Heart left ventricle (tissue), 16 donors: ENCODE results near the gene EXOC3L4. TPM values are rescaled to one million over a fixed set of nuclear protein-coding genes. Genes with fewer than 3 reads are reported as not detected.

Experiments
- ATAC-seq, 4 donors: fragments of 200-7000 bp; cut with Tn5 transposase; one replicate each; pipeline ENCODE4 v1.9.1; 2020 to 2022; ENCODE audit warnings: moderate library complexity in 4 of 4, mild to moderate bottlenecking in 3 of 4, moderate number of reproducible peaks in 1 of 4
- DNase-seq, 5 donors: peaks; one replicate each; pipeline ENCODE4 v3.0.0-alpha.2; 2020
- H3K27ac ChIP-seq, 12 donors: fragments of 200-600 bp; sonication (generic) in 4 of 12; one replicate each; pipeline versions ENCODE4 v1.5.0 to v1.8.0; 2016 to 2022; ENCODE audit warnings: mild to moderate bottlenecking in 2 of 12
- H3K27me3 ChIP-seq, 9 donors: fragments of 200-600 bp; sonication (generic) in 2 of 9; one replicate each; pipeline versions ENCODE4 v1.5.1 to v1.8.0; 2016 to 2022; ENCODE audit warnings: mild to moderate bottlenecking in 3 of 9
- H3K36me3 ChIP-seq, 9 donors: fragments of 200-600 bp; sonication (generic) in 2 of 9; one replicate each; pipeline versions ENCODE4 v1.5.0 to v1.8.0; 2018 to 2022; ENCODE audit warnings: mild to moderate bottlenecking in 2 of 9
- H3K4me1 ChIP-seq, 12 donors: fragments of 200-600 bp; sonication (generic) in 4 of 12; one replicate each; pipeline versions ENCODE4 v1.5.0 to v1.8.0; 2016 to 2022; ENCODE audit warnings: mild to moderate bottlenecking in 3 of 12
- H3K4me3 ChIP-seq, 12 donors: fragments of 200-600 bp; sonication (generic) in 4 of 12; one replicate each; pipeline versions ENCODE4 v1.5.0 to v1.8.0; 2017 to 2022; ENCODE audit warnings: mild to moderate bottlenecking in 9 of 12, moderate library complexity in 4 of 12
- H3K9me3 ChIP-seq, 12 donors: fragments of 200-600 bp; sonication (generic) in 4 of 12; one replicate each; pipeline versions ENCODE4 v1.5.0 to v1.8.0; 2016 to 2022; ENCODE audit warnings: mild to moderate bottlenecking in 1 of 12
- CTCF ChIP-seq, 12 donors: fragments of 200-600 bp; sonication (generic) in 4 of 12; IDR thresholded peaks; one replicate each; pipeline versions ENCODE4 v1.5.0 to v1.8.0; 2018 to 2022; ENCODE audit warnings: antibody characterized with exemption in 12 of 12, mild to moderate bottlenecking in 5 of 12
- POLR2A ChIP-seq, 2 donors: fragments of 450-650 bp; IDR thresholded peaks; one replicate each; pipeline ENCODE4 v1.6.1; 2017; ENCODE audit warnings: antibody characterized with exemption in 2 of 2, mild to moderate bottlenecking in 2 of 2, moderate library complexity in 2 of 2
- WGBS, 4 donors: extraction: QIAGEN DNeasy Blood & Tissue Kit in 2 of 4; methylation state at CpG; one replicate each; pipeline versions ENCODE4 v1.1.5 to v1.1.7; 2013 to 2018; 5-methylcytosine and 5-hydroxymethylcytosine counted together
- intact Hi-C, 10 donors: fragments of 100-400 bp; cut with DNase I; formaldehyde crosslinking; loops; one replicate each; pipeline versions ENCODE4 v1.11.1 to v1.14.2; 2022
- polyA plus RNA-seq, 2 donors: library from polyadenylated mRNA; stranded (reverse); fragments of 200-250 nt; gene quantifications; one replicate each; pipeline ENCODE4 v1.2.3, GENCODE V29; 2013
- total RNA-seq, 9 donors: library from RNA; depleted of rRNA in 2 of 9; stranded (reverse); fragments of >200 nt in 2 of 9; fragmentation: NEBNext Ultra II Directional in 3 of 9; extraction: Animal tissue kit (Norgen Biotek cat#: 25700) in 3 of 9; gene quantifications; one replicate each; pipeline versions ENCODE4 v1.1.0 to v1.2.4, GENCODE V29; 2016 to 2023
- donor health status: ischemic (EF 13 %, LVEDD 7.1; RV severe dilation, severe dysfunction).
- donor health status: healthy with polysubstance abuse.
- donor health status: DM: no; HTN: yes; CAD: no.
- donor health status: DM: no; HTN: no; CAD: no.
- donor health status: ischemic (EF 25% LVEDD 6.9; RV normal size, moderate dysfunction).
- donor health status: ischemic (EF 25% LVEDD 5.7; RV mildly dilated, moderate dysfunction).
- donor health status: healthy.
- donor health status: DM: yes; HTN: yes; CAD: no.
- donor health status: ischemic (EF 35%, LVEDD 5.7; RV mildly dilated, moderate dysfunction).
- donor health status: nonischemic (EF 11% LVEDD 7.7; RV severe dilation, severe dysfunction).
- donor health status: DM: yes; HTN: yes; CAD: no.
- donor health status: PGD.
- donor health status: ischemic (EF 29% LVEDD 5.4; RV normal size, mild dysfunction).
- donor health status: nonischemic (EF 23%, LVEDD 6.1; RV moderate dilation, normal function).

The EXOC3L4 gene
- total and polyA plus RNA-seq, 11 donors, result 0.21 to 3.2 (median 0.47) TPM; not detected in 5

- 31 to 38% (median 35%) methylated on average over 6 to 8 of the region's 8 CpGs for WGBS, 4 donors
- Histone ChIP-seq H3K27ac (no peak overlapping the region), H3K4me1 (peaks cover 0 to 35% (median 16%) of the 10 kb centered on the region in 12 donors), H3K9me3 (no peaks in the 10 kb centered on the region), H3K4me3 (no peak overlapping the region), H3K27me3 (peaks cover 0 to 29% (median 7%) of the 10 kb centered on the region in 9 donors), H3K36me3 (peaks cover 0 to 9% (median 0%) of the 10 kb centered on the region in 9 donors)
- no peak for DNase-seq
- no peak for ATAC-seq
- intact Hi-C loops, result loop anchor here in 5 of 10 donors (2.0 to 5.0 kb wide), 2 partner anchors 34 to 36 kb away; no protein-coding TSS in a partner anchor
- TF ChIP-seq CTCF (IDR thresholded peaks at IDR 0.05), result peak; percentile 52 to 66 (median 58)
- no peak for TF ChIP-seq POLR2A (IDR thresholded peaks at IDR 0.05)
These were observed 46.7 kb downstream of the EXOC3L4 start for GRCh38 chr14:103141117-103141796.

GRCh38 chr14:103142026-103142425 lies 47.5 kb downstream of the EXOC3L4 start:
- DNase-seq (no peak), ATAC-seq (no peak)
- no peaks in the 10 kb centered on the region for H3K9me3 ChIP-seq
- peaks cover 0 to 29% (median 7%) of the 10 kb centered on the region in 9 donors for H3K27me3 ChIP-seq
- WGBS, 4 donors, result 78 to 92% (median 87%) methylated on average over 4 of the region's 4 CpGs
- TF ChIP-seq CTCF (IDR thresholded peaks at IDR 0.05) (no peak), POLR2A (IDR thresholded peaks at IDR 0.05) (no peak)
- H3K4me3 ChIP-seq, result no peak overlapping the region
- peaks cover 0 to 30% (median 16%) of the 10 kb centered on the region in 12 donors for H3K4me1 ChIP-seq
- H3K36me3 ChIP-seq, result peaks cover 0 to 4% (median 0%) of the 10 kb centered on the region in 9 donors
- no peak overlapping the region for H3K27ac ChIP-seq
- intact Hi-C loops, result loop anchor here in 4 of 10 donors (2.0 to 5.0 kb wide), 2 partner anchors 35 to 41 kb away; no protein-coding TSS in a partner anchor

DNA sequence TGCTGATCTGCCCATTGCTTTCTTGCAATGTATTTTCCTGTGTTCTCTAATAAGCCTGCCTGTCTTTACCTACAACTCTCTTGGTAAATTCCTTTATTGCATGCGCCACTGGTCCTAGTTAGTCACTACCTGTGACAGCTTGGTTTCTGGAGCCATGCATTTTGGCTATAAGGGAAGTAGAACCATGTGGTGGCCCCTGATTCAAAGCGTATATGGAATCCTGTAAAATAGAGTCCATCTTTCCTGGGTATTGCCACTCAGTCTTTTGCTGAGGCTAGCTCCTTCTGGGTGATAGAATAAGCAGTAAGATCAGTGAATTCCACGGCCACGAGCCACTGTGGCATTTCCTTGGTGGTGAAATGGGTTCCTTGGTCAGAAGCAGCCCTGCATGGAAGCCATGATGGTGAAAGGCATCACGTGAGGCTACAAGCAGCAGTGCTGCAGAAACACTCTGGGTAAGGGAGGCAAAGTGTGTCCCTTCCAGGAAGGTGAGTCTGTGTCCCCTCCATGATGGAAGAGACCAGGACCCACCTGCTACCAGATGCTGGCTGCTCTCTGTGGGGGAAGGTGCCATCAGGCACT lies 48.3 kb downstream of the EXOC3L4 start:
- intact Hi-C loops, result loop anchor here in 4 of 10 donors (2.0 to 5.0 kb wide), 2 partner anchors 36 to 42 kb away; no protein-coding TSS in a partner anchor
- DNase-seq (no peak), ATAC-seq (no peak)
- H3K4me1 ChIP-seq, result peaks cover 0 to 22% (median 12%) of the 10 kb centered on the region in 12 donors
- 72 to 81% (median 76%) methylated on average over 5 of the region's 5 CpGs for WGBS, 4 donors
- H3K27me3 ChIP-seq, result peaks cover 0 to 29% (median 7%) of the 10 kb centered on the region in 9 donors
- no peak for TF ChIP-seq POLR2A (IDR thresholded peaks at IDR 0.05)
- no peak for TF ChIP-seq CTCF (IDR thresholded peaks at IDR 0.05)
- H3K4me3 ChIP-seq, result no peak overlapping the region
- no peaks in the 10 kb centered on the region for H3K36me3 ChIP-seq
- no peak overlapping the region for H3K27ac ChIP-seq
- H3K9me3 ChIP-seq, result no peaks in the 10 kb centered on the region

GRCh38 chr14:103143506-103143905 lies 49.0 kb downstream of the EXOC3L4 start:
- DNase-seq (no peak), ATAC-seq (no peak)
- Histone ChIP-seq H3K4me3 (no peak overlapping the region), H3K27me3 (peaks cover 0 to 29% (median 7%) of the 10 kb centered on the region in 9 donors), H3K27ac (no peak overlapping the region), H3K4me1 (peaks cover 0 to 15% (median 8%) of the 10 kb centered on the region in 12 donors), H3K9me3 (no peaks in the 10 kb centered on the region), H3K36me3 (no peaks in the 10 kb centered on the region)
- 78 to 86% (median 84%) methylated on average over 6 of the region's 6 CpGs for WGBS, 4 donors
- TF ChIP-seq POLR2A (IDR thresholded peaks at IDR 0.05) (no peak), CTCF (IDR thresholded peaks at IDR 0.05) (no peak)
- intact Hi-C loops, result loop anchor here in 4 of 10 donors (2.0 to 5.0 kb wide), 2 partner anchors 36 to 43 kb away; no protein-coding TSS in a partner anchor
